ENCODE data around the gene SMAD6. TPM values are rescaled to one million over a fixed set of nuclear protein-coding genes. Genes with fewer than 3 reads are reported as not detected.
"Not testable (repeated sequence)": the region's sequence is repeated elsewhere in the genome, so short reads cannot be mapped to it uniquely, and the experiment has no call there.

SMAD6 gene
- total and polyA plus RNA-seq, 2 donors (not counting 1 experiment from before 2014, with no cell fraction given) = 1.2 to 8.9 TPM

GRCh38 chr15:66827698-66828055 lies 125.6 kb downstream of the SMAD6 start:
- peaks cover 5% of the 10 kb centered on the region for H3K4me1 ChIP-seq (ENCODE audit: control insufficient read depth, extremely low read depth, insufficient read depth, low read length)
- H3K27ac ChIP-seq (ENCODE audit: insufficient read depth, low read length) = no peak overlapping the region
- no peak overlapping the region for H2AFZ ChIP-seq (ENCODE audit: low read length)
- no peaks in the 10 kb centered on the region for H3K27me3 ChIP-seq (ENCODE audit: control insufficient read depth, insufficient read depth, low read length)
- H3K9ac ChIP-seq (ENCODE audit: insufficient read depth, low read length) = no peak overlapping the region
- H3K79me2 ChIP-seq (ENCODE audit: control insufficient read depth, insufficient read depth, low read length) = no peaks in the 10 kb centered on the region
- DNase-seq (ENCODE audit: low read depth in 2 of 2) = no peak
- TF ChIP-seq EZH2 (IDR thresholded peaks at IDR 0.05; ENCODE audit: low read length, missing control alignments) = no peak
- TF ChIP-seq CTCF (conservative IDR thresholded peaks at IDR 0.05 in 1 of 2, IDR thresholded peaks at IDR 0.05 in 1 of 2; ENCODE audit: low read depth in 1 of 2, low read length in 2 of 2) = no peak
- H3K9me3 ChIP-seq (ENCODE audit: control insufficient read depth, insufficient read depth, low read depth, low read length) = no peaks in the 10 kb centered on the region
- H3K4me2 ChIP-seq (ENCODE audit: extremely low read depth, insufficient read depth, low read length) = no peak overlapping the region
- no peak overlapping the region for H3K4me3 ChIP-seq (replicated peaks in 1 of 4; ENCODE audit: control extremely low read depth in 1 of 4, insufficient read depth in 1 of 4, low read depth in 3 of 4, low read length in 4 of 4)
- no peaks in the 10 kb centered on the region for H4K20me1 ChIP-seq (ENCODE audit: control insufficient read depth, extremely low read depth, insufficient read depth, low read length)
- H3K36me3 ChIP-seq (ENCODE audit: control insufficient read depth, insufficient read depth, low read length) = no peaks in the 10 kb centered on the region

- not testable (repeated sequence) for H3K27ac ChIP-seq (ENCODE audit: insufficient read depth, low read length); DNase-seq (ENCODE audit: low read depth in 2 of 2); H3K9me3 ChIP-seq (ENCODE audit: control insufficient read depth, insufficient read depth, low read depth, low read length); H3K4me3 ChIP-seq (replicated peaks in 1 of 4; ENCODE audit: control extremely low read depth in 1 of 4, insufficient read depth in 1 of 4, low read depth in 3 of 4, low read length in 4 of 4); H4K20me1 ChIP-seq (ENCODE audit: control insufficient read depth, extremely low read depth, insufficient read depth, low read length); H3K36me3 ChIP-seq (ENCODE audit: control insufficient read depth, insufficient read depth, low read length); H3K79me2 ChIP-seq (ENCODE audit: control insufficient read depth, insufficient read depth, low read length); H2AFZ ChIP-seq (ENCODE audit: low read length); H3K27me3 ChIP-seq (ENCODE audit: control insufficient read depth, insufficient read depth, low read length); H3K4me1 ChIP-seq (ENCODE audit: control insufficient read depth, extremely low read depth, insufficient read depth, low read length); H3K9ac ChIP-seq (ENCODE audit: insufficient read depth, low read length); H3K4me2 ChIP-seq (ENCODE audit: extremely low read depth, insufficient read depth, low read length)
Observed at GRCh38 chr15:66828817-66829541, 126.9 kb downstream of the SMAD6 start.

- Histone ChIP-seq H3K4me3 (replicated peaks in 1 of 4; ENCODE audit: control extremely low read depth in 1 of 4, insufficient read depth in 1 of 4, low read depth in 3 of 4, low read length in 4 of 4) (no peak overlapping the region), H4K20me1 (ENCODE audit: control insufficient read depth, extremely low read depth, insufficient read depth, low read length) (no peaks in the 10 kb centered on the region), H3K9ac (ENCODE audit: insufficient read depth, low read length) (no peak overlapping the region), H3K27ac (ENCODE audit: insufficient read depth, low read length) (no peak overlapping the region), H2AFZ (ENCODE audit: low read length) (no peak overlapping the region), H3K27me3 (ENCODE audit: control insufficient read depth, insufficient read depth, low read length) (no peaks in the 10 kb centered on the region), H3K79me2 (ENCODE audit: control insufficient read depth, insufficient read depth, low read length) (no peaks in the 10 kb centered on the region), H3K36me3 (ENCODE audit: control insufficient read depth, insufficient read depth, low read length) (no peaks in the 10 kb centered on the region), H3K4me1 (ENCODE audit: control insufficient read depth, extremely low read depth, insufficient read depth, low read length) (peaks cover 8% of the 10 kb centered on the region), H3K4me2 (ENCODE audit: extremely low read depth, insufficient read depth, low read length) (no peak overlapping the region), H3K9me3 (ENCODE audit: control insufficient read depth, insufficient read depth, low read depth, low read length) (no peaks in the 10 kb centered on the region)
- no peak for TF ChIP-seq EZH2 (IDR thresholded peaks at IDR 0.05; ENCODE audit: low read length, missing control alignments)
- no peak for TF ChIP-seq CTCF (conservative IDR thresholded peaks at IDR 0.05 in 1 of 2, IDR thresholded peaks at IDR 0.05 in 1 of 2; ENCODE audit: low read depth in 1 of 2, low read length in 2 of 2)
- DNase-seq (ENCODE audit: low read depth in 2 of 2) = no peak
Observed at GRCh38 chr15:66829551-66830121, 127.6 kb downstream of the SMAD6 start.

All from fibroblast of lung (primary cell).